Measurements from ENCODE around the gene NCBP2. TPM values are rescaled to one million over a fixed set of nuclear protein-coding genes. Genes with fewer than 3 reads are reported as not detected.

The NCBP2 gene
- total RNA-seq, 4 donors from 2014 or later, result 18.8 to 32.9 (median 27.0) TPM

DNA sequence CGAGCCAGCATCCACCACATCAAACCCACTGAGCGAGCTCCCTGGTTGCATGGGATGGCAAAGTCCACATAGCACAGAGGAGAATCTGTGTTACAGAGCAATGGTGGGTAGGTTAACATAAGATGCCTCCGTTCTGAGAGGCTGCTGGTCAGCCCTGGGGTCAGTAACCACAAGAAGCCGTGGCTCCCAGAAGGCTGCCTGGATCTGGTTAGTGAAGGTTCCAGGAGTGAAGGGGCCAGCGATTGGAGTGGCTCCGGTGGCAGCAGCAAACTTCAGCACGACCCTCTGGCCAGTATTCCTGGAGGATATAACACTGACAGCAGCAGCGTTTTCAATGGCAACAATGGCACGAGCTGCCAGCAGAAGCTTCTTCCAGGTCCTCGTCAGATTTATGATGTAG lies 44.7 kb upstream of the NCBP2 start:
- intact Hi-C loops (cut with DNase I; ENCODE audit: low total_unique reads), result no loop called here
- no peak for DNase-seq (ENCODE audit: low spot score in 2 of 2)
- TF ChIP-seq, protein P1, sequence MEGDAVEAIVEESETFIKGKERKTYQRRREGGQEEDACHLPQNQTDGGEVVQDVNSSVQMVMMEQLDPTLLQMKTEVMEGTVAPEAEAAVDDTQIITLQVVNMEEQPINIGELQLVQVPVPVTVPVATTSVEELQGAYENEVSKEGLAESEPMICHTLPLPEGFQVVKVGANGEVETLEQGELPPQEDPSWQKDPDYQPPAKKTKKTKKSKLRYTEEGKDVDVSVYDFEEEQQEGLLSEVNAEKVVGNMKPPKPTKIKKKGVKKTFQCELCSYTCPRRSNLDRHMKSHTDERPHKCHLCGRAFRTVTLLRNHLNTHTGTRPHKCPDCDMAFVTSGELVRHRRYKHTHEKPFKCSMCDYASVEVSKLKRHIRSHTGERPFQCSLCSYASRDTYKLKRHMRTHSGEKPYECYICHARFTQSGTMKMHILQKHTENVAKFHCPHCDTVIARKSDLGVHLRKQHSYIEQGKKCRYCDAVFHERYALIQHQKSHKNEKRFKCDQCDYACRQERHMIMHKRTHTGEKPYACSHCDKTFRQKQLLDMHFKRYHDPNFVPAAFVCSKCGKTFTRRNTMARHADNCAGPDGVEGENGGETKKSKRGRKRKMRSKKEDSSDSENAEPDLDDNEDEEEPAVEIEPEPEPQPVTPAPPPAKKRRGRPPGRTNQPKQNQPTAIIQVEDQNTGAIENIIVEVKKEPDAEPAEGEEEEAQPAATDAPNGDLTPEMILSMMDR (IDR thresholded peaks at IDR 0.05), result no peak
- no peak for TF ChIP-seq POLR2A (IDR thresholded peaks at IDR 0.05)
- WGBS, 2 donors, result 79 to 81% methylated on average over 10 of the region's 10 CpGs
- no peak overlapping the region for H3K4me3 ChIP-seq (ENCODE audit: low read depth, poor library complexity, severe bottlenecking)

DNA sequence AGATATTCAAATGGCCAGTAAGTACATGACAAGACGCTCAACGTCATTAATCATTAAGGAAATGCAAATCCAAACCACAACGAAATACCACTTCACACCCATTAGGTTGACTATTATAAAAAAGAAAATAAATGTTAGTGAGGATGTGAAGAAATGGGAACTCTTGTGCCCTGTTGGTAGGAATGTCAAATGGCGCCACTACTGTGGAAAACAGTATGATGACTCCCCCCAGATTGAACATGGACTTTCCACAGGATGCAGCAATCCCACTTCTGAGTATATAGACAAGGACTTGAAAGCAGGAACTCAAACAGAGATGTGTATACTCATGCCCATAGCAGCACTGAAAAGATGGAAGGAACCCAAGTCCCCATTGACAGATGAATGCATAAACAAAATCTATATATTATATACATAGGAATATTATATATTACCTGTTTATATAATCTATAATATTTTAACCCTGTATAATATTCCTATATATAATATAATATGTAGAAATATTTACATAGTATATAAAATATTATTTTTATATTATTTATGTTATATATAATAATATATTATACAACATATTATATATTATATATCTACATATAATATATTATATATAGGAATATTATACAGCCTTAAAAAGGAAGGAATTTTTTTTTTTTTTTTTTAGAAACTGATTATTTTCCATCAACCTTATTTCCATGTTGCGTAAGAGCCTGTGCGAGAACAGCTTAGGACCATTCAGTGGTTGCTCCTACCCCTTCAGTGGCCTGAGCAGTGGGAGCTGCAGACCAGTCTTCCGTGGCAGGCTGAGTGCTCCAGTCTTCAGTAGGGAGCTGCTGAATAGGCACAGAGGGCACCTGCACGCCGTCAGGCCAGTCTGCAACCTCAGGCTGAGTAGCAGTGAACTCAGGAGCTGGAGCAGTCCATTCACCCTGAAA lies 43.9 kb upstream of the NCBP2 start:
- no peak for DNase-seq (ENCODE audit: low spot score in 2 of 2)
- H3K4me3 ChIP-seq (ENCODE audit: low read depth, poor library complexity, severe bottlenecking), result no peak overlapping the region
- no peak for TF ChIP-seq POLR2A (IDR thresholded peaks at IDR 0.05)
- WGBS, 2 donors, result 86 to 92% methylated on average over 9 of the region's 9 CpGs
- intact Hi-C loops (cut with DNase I; ENCODE audit: low total_unique reads), result no loop called here

DNA sequence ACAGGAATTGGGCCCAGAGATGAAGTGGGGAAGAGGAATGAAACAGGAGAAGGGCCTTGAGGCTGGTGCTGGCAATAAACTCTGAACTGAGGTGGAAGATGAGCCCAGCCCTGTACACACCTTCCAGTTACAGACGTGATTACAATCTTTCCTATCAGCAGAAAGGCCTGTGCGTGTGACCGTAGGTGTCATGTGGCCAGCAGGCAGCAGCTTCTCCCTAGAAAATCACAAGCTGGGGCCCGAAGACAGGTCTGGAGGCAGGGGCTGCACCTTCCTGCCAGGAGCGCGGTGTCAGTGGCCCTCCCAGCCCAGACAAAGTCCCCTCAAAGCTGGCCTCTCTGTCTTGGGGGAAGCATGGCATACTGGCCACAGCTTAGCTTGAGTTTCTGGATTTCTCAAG lies 43.0 kb upstream of the NCBP2 start:
- intact Hi-C loops (cut with DNase I; ENCODE audit: low total_unique reads), result no loop called here
- no peak overlapping the region for H3K4me3 ChIP-seq (ENCODE audit: low read depth, poor library complexity, severe bottlenecking)
- DNase-seq (ENCODE audit: low spot score in 2 of 2), result no peak
- TF ChIP-seq, protein P1 (IDR thresholded peaks at IDR 0.05), result no peak
- TF ChIP-seq POLR2A (IDR thresholded peaks at IDR 0.05), result no peak
- 77 to 80% methylated on average over 6 of the region's 6 CpGs for WGBS, 2 donors

DNA sequence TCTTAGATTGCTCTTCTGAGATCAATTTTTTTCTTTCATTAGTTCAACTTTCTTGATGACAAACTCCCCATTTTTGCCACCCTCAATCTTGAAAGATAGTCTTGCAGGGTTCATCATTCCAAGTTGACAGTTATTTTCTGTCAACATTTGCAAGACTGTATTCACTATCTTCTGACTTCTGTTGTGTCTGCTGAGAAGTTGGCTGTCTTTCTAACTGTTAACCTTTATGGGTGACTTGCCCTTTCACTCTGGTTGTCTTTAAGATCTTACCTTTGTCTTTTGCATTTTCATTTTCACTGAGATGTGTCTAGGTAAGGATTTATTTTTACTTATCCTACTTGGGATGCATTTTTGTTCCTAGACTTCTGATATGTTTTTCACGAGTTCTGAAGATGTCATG lies 40.9 kb upstream of the NCBP2 start:
- intact Hi-C loops (cut with DNase I; ENCODE audit: low total_unique reads), result no loop called here
- DNase-seq (ENCODE audit: low spot score in 2 of 2), result no peak
- TF ChIP-seq POLR2A (IDR thresholded peaks at IDR 0.05), result no peak
- TF ChIP-seq, protein P1 (IDR thresholded peaks at IDR 0.05), result no peak
- H3K4me3 ChIP-seq (ENCODE audit: low read depth, poor library complexity, severe bottlenecking), result no peak overlapping the region
- 70 to 79% methylated on average over 1 of the region's 1 CpG for WGBS, 2 donors

DNA sequence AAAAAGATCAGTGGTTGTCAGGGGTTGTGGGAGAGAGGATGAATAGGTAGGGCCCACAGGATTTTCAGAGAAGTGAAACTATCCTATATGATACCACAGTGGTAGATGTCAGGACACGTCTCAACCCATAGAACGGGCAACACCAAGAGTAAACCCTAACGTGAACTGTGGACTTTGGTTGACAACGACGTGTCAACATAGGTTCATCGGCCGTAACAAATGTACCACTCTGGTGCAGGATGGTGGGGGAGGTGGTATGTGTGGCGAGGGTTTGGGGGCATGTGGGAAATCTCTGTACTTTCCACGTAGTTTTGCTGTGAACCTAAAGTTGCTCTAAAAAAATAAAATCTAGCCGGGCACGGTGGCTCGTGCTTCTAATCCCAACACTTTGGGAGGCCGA lies 39.3 kb upstream of the NCBP2 start:
- intact Hi-C loops (cut with DNase I; ENCODE audit: low total_unique reads), result no loop called here
- DNase-seq (ENCODE audit: low spot score in 2 of 2), result no peak
- no peak overlapping the region for H3K4me3 ChIP-seq (ENCODE audit: low read depth, poor library complexity, severe bottlenecking)
- WGBS, 2 donors, result 92 to 94% methylated on average over 13 of the region's 13 CpGs
- TF ChIP-seq, protein P1 (IDR thresholded peaks at IDR 0.05), result no peak
- TF ChIP-seq POLR2A (IDR thresholded peaks at IDR 0.05), result no peak

DNA sequence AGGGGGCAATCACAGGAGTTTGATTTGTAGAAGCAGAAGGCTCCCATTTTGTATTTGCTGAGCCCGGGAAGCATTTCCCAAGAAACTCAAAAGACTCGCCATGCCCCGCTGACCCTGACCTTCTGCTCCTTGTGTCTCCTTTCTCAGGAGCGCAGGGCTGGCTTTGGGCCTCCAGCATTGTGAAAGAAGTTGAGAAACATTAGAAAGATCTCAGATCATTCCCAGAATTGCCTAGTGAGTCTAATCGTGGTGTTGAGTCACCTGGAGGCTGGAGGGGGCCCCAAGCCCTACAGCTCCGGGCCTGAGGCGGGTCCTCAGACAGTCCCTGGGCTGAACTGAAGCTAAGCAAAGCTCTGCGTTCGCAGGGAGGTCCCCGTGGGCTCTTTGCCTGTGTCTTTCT lies 37.2 kb upstream of the NCBP2 start:
- WGBS, 2 donors, result 81 to 87% methylated on average over 10 of the region's 10 CpGs
- TF ChIP-seq, protein P1 (IDR thresholded peaks at IDR 0.05), result no peak
- no peak for TF ChIP-seq POLR2A (IDR thresholded peaks at IDR 0.05)
- intact Hi-C loops (cut with DNase I; ENCODE audit: low total_unique reads), result no loop called here
- peak in 1 of 2 donors; percentile 62 for DNase-seq (ENCODE audit: low spot score in 2 of 2)
- H3K4me3 ChIP-seq (ENCODE audit: low read depth, poor library complexity, severe bottlenecking), result no peak overlapping the region
